GM19452 (cell line): ENCODE results near the gene IDUA.
A peak's percentile ranks its signal among the peaks of the same experiment; 100 is the strongest.
"Not testable (repeated sequence)": the region's sequence is repeated elsewhere in the genome, so short reads cannot be mapped to it uniquely, and the experiment has no call there.

ENCODE experiments used
- ATAC-seq: cut with Tn5 transposase; IDR thresholded peaks from one replicate; pipeline ENCODE4 v1.9.1; 2021; ENCODE audit not compliant: unreplicated experiment

IDUA gene

DNA sequence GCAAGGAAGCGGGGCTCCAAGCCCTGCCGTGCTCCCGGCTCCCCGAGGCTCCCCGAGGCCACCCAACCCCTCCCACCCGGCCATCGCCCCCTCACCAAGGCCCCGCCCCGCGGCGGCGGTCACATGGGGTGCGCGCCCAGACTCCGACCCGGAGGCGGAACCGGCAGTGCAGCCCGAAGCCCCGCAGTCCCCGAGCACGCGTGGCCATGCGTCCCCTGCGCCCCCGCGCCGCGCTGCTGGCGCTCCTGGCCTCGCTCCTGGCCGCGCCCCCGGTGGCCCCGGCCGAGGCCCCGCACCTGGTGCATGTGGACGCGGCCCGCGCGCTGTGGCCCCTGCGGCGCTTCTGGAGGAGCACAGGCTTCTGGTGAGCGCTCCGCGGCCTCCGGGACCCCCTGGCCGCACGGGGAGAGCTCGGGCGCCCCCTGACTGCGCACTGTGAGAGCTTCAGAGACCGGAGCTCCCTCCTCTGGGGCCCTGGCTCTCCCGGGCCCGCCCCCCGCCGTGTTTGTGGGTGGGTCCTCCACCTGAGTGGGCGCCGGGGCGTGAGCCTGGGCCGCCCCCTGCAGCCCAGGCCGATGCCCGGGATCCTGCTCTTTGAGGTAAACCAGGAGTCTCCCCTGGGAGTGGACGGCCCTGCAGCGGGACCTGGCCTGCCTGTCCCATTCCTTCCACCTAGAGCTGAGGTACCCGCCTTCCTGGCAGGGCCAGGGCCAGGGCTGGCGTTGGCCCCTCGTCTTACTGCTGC, at the start of gene IDUA:
Gene IDUA (plus strand): TSS at position 166 of the 745 bp plus-strand sequence. CDS start 41 bp downstream, at position 207.
- ATAC-seq, result peak; percentile 68

DNA sequence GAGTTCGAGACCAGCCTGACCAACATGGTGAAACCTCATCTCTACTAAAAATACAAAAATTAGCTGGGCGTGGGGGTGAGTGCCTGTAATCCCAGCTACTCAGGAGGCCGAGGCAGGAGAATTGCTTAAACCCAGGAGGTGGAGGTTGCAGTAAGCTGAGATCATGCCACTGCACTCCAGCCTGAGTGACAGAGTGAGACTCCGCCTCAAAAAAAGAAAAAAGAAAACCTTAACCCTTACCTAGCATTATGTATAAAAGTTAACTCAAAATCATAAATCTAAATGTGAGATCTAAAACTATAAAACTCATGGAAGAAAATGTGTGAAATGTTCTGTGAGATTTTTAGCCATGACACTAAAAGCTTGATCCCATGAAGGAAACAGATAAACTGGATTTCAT, 47.3 kb upstream of the IDUA start:
- ATAC-seq, result not testable (repeated sequence)

DNA sequence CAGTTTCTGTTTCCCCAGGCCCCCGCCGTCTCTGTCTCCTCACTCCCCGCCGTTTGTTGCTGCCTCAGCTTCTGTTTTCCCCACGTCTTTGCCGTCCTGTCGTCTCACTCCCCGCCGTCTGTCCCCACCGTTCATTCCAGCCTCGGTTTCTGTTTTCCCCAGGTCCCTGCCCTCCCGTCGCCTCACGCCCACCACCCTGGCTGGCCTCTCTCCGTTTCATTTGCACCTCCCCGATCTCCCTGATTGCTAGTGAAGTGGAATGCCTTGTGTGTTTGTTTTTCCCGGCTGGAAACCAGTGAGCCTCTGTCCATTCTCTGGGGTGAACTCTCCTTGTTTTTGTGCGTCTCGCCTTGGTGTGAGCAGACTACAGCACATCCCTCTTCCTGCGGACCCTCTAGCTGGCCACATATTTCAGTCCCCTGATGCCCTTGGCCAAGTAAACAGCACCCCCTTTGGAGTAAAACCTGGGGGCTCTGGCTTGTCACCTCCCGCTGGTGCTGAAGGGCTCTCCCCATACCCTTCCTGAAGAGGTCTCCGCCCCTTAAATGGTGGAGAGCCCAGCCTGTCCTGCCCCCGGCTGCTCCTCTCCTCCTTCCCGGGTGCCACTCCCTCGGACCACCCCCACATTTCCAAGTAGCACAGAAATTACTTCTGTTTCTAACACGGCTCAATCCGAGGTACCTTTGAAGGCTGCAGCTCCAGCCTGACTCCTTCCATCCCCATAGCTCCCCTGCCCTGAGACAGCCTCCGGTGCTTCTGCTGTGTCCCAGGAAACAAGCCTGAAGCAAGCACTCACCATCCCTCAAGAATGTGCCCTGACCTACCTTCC, 41.4 kb upstream of the IDUA start:
- no peak for ATAC-seq

DNA sequence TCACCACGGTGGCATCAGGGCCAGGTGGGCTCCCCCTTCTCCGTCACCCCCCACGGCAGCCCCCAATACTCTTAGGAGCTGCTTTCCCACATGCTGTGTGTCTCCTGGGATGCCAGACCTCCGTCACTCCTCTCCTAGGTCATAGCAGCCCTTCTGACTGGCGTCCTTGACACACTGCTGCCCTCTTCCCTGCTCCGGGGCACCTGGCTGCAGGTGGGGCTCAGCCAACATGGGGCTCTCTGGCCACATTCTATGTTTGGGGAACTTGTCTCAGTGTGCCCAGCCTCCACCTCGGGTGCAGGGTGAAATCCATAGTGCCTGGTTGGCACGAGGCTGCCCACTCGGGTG, 40.8 kb upstream of the IDUA start:
- ATAC-seq, result no peak

DNA sequence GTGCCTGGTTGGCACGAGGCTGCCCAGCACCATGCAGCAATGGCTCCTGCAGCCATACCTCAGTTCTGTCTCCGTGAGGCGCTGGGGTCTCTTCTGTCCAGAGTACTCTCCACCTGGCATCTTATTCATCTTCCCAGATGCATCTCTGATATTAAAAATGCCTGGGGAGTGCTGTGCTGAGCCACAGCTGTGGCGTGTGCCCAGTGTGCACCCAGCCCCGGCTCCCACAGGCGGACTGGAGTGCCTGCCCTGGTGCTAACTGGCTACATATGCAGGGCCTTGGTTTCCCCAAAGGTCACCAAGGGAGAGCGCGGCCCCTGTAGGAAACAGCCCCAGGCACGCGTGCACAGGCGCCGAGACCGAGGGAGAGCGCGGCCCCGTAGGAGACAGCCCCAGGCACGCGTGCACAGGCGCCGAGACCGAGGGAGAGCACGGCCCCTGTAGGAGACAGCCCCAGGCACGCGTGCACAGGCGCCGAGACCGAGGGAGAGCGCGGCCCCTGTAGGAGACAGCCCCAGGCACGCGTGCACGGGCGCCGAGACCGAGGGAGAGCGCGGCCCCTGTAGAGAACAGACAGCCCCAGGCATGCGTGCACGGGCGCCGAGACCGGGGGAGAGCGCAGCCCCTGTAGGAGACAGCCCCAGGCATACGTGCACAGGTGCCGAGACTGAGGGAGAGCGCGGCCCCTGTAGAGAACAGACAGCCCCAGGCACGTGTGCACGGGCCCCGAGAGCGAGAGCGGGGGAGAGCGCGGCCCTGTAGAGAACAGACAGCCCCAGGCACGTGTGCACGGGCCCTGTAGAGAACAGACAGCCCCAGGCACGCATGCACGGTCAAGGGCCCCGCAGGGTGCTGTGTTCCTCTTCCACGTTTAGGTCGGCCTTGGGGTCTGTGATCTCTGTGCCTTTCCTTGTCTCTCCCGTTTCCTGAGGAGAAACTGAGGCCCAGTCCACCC, 40.0 kb upstream of the IDUA start:
- ATAC-seq, result no peak

DNA sequence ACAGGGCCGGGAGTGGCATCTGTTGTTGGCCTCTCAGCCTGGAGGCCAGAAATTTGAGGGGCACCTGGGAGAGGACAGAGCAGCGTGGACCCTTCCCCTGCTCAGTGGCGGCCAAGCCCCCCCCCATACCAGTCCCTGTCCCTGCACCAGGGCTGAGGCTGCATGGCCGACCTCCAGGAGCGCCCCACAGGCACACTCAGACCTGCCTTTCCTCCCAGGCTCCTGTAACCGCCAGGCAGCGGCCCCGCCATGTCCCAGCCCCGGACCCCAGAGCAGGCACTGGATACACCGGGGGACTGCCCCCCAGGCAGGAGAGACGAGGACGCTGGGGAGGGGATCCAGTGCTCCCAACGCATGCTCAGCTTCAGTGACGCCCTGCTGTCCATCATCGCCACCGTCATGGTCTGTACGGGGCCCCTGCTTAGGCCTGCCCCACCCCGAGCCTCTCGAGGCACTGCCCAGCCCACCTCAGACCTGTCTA, 39.3 kb upstream of the IDUA start:
- no peak for ATAC-seq

DNA sequence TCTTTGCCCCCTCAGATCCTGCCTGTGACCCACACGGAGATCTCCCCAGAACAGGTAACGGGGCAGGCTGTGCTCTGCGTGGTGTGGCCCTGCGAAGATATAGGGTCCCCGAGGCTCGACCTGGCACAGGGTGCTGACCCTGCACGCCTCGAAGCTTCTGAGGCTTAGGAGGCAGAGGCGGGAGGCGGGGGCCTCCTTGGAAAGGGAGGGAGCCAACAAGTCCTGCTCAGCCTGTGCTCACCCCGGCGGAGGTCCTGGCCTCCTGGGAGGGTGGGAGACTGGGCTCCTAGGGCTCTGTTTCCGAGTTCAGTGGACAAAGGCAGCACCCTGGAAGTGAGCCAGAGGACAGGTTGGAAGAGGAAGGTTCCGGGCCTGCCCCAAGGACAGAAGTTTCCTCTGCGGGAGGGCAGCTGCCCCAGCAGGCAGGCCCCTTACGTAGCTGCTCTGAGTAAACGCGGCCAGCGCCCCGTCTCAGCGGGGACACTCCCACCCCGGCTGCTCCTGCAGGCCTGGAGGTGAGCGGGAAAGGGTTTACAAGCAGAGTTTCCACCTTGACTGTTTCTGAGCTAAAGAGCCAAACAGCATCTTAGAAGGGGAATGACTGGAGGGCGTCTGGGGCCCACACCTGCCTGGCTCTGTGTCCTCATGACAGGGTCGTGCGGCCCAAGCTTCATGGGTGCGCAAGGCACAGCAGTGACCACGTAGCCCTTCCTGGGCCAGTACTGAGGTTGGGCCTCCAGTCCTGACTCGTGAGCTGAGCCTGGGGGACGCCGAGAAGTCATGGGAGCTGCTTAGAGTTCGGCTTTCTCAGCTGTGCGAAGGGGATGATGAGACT, 38.5 kb upstream of the IDUA start:
- no peak for ATAC-seq

DNA sequence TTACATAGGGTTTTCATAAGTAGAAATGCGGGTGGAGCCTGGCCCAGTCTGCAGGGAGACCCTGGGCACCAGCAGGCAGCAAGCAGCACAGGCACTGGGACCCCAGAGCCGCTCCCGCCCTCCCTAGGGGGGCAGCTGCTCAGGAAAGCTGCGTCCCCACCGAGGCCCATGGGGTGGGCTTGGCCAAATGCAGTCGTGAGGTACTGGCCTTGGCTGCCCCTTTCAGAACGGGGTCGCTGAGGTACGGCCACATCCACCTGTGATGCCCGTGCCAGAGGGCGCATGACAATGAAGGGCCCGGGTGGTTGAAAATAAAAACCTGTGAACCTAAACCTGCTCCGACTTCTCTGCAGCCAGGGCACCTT, 37.9 kb upstream of the IDUA start:
- no peak for ATAC-seq

DNA sequence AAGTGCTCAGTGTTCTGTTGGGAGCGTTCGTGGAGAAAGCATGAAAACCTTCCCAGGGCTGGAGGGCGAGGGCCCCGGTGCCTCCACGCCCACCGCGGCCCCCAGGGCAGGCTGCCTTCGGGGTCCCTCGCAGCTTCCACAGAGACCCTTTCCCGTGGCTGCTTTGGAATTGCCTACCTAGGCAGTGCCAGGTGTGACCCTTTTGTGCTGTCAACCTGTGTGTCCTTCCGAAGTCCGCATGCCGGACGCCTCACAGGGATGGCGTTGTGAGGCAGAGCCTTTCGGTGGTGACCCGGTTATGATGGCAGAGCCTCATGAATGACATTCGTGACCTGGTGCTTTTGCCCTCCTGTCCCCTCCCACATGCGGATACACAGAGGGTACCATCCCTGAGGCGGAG, 37.2 kb upstream of the IDUA start:
- no peak for ATAC-seq

DNA sequence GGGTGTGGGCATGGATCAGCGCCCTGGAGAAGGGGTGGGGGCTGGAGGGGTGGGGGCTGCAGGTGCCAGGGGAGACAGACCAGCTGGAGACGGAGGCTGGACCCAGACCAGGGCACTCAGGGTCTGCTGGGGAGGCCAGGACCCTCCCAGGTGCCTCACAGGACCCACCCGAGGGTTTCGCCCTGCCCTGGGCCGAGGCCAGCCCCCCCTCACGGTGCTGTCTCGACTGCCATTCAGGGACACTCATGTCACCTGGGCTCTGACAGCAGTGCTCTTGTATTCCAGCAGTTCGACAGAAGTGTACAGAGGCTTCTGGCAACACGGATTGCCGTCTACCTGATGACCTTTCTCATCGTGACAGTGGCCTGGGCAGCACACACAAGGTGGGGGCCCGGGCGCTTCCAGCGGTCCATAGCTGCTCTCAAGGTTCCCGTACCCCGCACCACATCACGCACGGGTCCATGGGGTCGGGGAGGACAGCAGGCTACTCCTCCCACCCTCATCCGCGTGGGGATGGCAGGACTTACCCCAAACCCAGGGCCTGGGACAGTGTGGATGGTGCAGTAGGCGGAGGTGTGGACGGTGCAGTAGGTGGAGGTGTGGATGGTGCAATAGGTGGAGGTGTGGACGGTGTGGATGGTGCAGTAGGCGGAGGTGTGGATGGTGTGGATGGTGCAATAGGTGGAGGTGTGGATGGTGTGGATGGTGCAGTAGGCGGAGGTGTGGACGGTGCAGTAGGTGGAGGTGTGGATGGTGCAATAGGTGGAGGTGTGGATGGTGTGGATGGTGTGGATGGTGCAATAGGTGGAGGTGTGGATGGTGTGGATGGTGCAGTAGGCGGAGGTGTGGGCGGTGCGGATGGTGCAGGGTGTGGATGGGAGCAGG, 36.5 kb upstream of the IDUA start:
- ATAC-seq, result no peak

DNA sequence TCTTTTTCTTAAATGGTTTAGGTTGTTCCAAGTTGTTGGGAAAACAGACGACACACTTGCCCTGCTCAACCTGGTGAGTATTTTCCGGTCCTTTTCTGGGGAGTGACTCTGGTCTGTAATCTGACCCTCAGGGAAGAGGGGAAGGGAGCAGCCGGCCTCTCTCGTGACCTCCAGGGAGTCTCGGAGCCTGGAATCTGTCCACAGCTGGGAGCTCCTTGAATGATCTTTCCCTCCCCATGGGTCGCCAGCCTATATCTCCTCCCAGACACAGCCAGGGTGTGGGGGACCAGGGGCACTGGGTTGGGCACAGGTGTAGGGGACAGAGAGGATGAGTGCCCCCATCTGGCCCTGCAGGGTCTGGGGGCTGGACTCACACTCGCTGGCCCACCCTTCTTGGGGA, 35.7 kb upstream of the IDUA start:
- no peak for ATAC-seq

DNA sequence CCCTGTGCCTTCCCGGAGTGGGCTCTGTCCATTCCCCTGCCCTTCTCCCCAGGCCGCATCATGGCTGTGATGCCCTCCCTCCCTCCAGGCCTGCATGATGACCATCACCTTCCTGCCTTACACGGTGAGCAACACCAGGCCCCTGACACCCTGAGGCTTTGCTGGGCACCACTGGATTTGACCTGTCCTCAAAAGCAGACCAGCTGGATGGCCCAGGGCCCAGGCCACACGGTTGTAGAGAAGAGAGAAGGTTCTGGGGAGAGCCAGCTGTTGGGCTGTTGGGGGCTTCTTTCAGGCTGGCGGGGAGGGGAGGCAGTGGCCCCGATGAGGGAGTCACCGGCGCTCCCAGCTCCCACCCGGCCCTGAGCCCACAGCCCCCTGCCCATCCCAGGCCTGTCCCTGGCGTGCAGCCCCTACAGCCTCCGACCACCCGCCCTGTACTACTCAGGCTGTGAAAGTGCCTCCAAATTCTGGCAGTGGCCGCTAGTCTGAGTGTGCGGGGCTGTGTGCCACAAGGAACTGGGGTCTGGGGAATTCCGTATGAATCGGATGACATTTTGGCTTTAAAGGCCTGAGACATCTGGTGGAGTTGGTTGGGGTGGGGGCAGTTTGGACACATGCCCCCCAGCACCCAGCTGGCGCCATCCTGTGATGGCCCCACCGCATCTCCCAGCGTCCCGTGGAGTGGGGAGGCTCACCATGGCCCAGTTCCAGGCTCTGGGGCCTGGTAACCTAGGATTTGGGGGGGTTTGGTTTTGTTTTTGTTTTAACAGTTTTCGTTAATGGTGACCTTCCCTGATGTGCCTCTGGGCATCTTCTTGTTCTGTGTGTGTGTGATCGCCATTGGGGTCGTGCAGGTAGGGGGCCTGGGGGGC, 35.0 kb upstream of the IDUA start:
- ATAC-seq, result no peak

DNA sequence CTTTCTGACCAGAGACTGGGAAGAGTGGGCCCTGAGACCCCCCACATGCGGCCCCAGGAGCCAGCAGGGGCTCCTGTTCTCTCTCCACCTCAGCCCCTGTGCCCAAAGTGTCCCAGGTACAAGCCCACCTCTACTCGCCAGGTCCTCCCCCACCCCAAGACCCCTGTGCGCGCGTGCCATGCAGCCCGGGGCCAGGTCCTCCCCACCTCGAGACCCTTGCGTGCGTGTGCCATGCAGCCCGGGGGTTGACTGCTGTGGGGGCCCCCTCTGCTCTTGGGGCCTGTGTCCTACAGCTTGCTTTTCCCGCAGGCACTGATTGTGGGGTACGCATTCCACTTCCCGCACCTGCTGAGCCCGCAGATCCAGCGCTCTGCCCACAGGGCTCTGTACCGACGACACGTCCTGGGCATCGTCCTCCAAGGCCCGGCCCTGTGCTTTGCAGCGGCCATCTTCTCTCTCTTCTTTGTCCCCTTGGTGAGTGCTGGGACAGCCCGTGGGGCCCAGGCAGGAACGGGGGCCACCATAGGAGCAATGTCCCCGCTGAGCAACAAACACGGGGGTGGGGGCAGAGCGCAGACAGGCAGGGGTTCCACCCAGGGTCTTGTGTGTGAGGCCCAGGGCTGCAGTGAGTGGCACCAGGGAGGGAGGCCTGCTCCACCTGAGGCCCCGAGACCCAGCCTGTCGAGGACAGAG, 33.8 kb upstream of the IDUA start:
- ATAC-seq, result no peak

DNA sequence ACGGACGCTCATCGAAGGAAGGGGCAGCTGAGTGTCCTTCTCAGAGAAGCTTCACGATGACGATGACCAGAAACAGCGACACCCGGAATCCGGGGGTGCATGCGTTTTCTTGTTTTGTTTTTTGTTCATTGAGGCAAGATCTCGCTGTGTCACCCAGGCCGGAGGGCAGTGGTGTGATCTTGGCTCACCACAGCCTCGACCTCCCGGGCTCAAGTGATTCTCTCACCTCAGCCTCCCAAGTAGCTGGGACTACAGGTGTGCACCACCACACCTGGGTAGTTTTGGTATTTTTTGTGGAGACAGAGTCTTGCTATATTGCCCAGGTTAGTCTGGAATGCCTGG, 33.3 kb upstream of the IDUA start:
- no peak for ATAC-seq

DNA sequence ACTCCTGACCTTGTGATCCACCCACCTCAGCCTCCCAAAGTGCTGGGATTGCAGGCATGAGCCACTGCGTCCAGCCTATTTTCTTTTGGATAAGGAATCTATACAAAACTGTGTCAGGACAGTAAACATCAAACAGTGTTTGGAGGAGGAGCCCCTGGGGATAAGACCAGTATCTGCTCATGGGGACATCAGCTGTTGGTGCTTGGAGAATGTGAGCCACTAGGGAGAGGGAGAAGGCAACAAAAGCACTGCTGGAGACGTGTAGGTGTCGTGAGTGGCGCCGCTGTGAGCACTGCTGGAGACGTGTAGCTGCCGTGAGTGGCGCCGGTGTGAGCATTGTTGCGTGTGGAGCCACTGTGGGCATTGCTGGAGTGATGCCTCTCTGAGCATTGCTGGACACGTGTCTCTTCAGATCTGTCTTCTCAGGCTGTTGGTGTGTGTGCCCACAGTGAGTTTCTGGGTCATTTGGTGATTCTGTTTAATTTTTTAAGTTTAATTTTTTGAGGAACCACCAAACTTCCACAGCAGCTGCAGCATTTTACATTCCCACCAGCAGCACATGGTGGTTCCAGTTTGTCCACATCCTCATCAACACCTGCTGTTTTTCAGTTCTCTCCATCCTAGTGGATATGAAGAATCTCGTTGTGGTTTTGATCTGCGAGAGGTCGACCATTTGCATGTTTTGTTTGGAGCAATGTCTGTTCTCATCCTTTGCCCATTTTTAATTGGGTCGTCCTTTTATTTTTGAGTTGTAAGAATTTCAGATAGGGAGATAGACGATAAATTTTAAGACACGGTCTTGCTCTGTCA, 32.4 kb upstream of the IDUA start:
- no peak for ATAC-seq

DNA sequence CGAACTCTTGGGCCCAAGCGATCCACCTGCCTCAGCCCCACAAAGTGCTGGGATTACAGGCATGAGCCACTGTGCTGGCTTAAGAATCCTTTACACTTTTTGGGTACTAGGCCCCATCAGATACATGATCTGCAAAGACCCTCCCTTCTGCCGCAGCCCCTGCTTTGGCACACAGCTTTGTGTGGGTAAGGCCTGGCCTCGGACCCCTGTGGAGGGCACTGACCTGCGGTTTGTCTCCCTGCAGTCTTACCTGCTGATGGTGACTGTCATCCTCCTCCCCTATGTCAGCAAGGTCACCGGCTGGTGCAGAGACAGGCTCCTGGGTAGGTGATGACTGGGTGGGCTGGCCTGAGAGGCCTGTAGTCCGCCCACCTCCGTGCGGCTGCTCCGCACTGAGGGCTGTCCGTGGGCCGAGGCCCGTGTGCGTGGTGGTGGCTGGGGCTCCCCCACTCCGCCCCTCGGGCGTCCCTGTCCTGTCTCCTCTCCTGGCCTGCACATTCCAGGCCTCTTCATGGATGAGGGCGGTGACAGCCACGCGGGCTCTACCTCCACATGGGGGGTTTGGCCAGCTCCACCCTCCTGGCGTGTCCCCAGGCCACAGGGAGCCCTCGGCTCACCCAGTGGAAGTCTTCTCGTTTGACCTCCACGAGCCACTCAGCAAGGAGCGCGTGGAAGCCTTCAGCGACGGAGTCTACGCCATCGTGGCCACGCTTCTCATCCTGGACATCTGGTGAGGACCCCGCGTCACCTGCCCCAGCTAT, 31.5 kb upstream of the IDUA start:
- ATAC-seq, result no peak
